LNCAP (cell line): ENCODE measurements around the gene CRTC1.
A peak's percentile ranks its signal among the peaks of the same experiment; 100 is the strongest.

ENCODE experiments used
- TF ChIP-seq, protein P1 (sequence below): fragments of 450-650 bp; IDR thresholded peaks from 2 replicates; pipeline ENCODE4 v1.5.1; 2017; ENCODE audit warnings: mild to moderate bottlenecking

The CRTC1 gene

DNA sequence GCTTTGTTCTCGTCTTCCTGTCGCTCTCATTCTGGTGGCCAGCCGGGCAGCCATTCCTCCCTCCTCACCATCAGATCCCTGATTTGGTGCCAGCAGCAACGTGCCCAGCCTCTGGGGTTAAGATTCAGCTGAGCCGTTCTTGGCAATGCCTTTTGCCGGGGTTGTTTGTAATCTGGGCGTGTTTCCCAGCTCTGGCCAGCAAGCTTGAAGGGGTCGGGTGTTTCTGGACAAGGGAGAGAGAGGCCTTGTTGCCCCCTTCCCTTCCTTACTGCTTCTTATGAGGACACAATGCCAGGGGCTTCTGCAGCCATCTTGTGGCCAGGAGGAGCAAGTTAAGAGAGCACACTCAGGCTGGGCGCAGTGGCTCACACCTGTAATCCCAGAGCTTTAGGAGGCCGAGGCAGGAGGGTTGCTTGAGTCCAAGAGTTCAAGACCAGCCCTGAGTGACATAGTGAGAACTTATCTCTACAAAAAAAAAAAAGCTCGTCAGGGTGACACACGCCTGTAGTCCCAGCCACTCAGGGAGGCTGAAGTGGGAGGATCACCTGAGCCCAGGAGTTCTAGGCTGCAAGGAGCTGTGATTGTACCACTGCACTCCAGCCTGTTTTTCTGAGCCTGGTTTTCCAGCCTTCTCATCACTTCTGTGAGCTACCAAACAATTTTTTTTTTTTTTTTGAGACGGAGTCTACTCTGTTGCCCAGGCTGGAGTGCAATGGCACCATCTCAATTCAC, 10.7 kb upstream of the CRTC1 start:
- TF ChIP-seq, protein P1, sequence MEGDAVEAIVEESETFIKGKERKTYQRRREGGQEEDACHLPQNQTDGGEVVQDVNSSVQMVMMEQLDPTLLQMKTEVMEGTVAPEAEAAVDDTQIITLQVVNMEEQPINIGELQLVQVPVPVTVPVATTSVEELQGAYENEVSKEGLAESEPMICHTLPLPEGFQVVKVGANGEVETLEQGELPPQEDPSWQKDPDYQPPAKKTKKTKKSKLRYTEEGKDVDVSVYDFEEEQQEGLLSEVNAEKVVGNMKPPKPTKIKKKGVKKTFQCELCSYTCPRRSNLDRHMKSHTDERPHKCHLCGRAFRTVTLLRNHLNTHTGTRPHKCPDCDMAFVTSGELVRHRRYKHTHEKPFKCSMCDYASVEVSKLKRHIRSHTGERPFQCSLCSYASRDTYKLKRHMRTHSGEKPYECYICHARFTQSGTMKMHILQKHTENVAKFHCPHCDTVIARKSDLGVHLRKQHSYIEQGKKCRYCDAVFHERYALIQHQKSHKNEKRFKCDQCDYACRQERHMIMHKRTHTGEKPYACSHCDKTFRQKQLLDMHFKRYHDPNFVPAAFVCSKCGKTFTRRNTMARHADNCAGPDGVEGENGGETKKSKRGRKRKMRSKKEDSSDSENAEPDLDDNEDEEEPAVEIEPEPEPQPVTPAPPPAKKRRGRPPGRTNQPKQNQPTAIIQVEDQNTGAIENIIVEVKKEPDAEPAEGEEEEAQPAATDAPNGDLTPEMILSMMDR, result peak; percentile 17; the same call in 1 of the 2 replicates

DNA sequence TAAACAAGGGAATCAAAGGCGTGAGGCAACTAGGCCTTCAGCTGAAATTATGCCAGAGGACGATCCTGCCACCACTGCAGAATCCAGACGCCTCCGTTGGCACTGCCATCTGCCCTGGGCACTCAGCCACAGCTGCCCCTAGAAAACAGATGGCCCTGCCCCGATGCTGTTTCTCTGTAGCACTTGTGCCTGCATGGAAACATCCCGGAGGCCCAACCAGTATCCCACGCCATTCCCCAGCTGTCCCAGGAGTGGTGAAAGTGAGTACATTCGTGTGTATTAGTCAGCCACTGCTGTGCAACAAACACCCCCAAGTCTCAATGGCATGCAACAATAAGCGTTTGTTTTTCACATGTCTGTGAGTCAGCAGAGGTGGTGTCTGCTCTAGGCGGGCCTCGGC, 8.9 kb upstream of the CRTC1 start:
- TF ChIP-seq, protein P1, result no peak

DNA sequence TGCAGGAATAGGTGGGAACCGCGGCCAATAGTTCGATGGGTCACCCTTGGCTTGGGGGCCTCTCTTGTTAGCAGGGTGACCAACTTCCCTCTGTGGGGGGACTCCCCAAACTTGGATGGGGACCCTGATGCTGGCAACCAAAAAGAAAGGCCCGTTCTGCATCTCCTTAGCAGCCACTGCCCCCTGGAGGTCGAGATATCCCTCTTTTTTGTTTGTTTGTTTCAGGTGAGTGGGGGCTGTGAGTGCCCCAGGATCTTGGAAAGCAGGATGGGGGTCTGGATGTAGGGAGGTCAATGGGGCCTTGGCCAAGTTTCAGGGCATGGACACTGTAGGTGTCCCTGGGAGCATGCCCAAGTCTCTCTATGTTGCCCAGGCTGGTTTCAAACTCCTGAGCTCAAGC, 7.7 kb upstream of the CRTC1 start:
- TF ChIP-seq, protein P1, result peak; percentile 16; the same call in 1 of the 2 replicates

DNA sequence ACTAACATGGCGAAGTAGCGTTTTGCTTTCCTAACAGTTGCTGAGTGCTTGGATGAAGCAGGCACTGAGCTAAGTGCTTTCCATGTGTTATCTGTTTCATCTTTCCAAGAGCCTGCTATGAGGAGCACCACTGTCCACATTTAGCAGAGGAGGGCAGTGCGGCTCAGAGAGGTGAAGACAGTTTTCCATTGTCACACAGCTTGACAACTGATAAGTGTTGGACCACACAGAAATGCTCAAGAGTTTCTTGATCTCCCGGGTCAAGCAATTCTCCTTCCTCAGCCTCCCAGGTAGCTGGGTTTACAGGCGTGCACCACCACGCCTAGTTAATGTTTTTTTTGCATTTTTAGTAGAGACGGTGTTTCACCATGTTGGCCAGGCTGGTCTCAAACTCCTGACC, 6.8 kb upstream of the CRTC1 start:
- TF ChIP-seq, protein P1, result no peak

DNA sequence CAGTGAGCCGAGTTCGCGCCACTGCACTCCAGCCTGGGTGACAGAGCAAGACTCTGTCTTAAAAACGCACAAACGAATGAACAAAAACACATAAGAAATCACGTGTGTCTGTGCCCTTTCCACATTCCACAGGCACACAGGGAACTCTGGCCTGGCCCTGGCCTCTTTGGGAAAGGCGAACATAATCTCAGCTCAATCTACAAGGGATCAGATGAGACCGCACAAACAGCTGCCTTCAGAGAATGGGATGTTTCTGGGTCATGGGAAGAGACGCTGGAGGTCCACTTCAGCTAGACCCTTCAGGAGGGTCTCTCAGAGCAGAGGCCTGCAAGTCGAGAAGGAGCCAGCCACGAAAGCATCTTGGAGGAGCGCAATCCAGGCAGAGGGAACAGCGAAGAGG, 6.3 kb upstream of the CRTC1 start:
- TF ChIP-seq, protein P1, result no peak

DNA sequence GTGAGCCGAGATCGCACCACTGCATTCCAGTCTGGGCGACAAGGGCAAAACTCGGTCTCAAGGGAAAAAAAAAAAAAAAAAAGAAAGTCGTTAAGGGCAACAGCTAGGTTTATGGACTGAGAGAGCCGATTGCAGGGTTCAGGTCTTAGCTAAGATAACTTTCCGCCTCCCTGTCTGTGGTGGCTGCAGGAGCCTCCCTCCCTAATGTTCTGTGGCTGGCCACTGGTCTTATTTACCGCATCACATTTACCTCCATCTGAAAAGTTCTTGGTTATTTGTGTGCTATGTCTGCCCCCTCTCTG, 722 bp upstream of the CRTC1 start:
- TF ChIP-seq, protein P1, result no peak

DNA sequence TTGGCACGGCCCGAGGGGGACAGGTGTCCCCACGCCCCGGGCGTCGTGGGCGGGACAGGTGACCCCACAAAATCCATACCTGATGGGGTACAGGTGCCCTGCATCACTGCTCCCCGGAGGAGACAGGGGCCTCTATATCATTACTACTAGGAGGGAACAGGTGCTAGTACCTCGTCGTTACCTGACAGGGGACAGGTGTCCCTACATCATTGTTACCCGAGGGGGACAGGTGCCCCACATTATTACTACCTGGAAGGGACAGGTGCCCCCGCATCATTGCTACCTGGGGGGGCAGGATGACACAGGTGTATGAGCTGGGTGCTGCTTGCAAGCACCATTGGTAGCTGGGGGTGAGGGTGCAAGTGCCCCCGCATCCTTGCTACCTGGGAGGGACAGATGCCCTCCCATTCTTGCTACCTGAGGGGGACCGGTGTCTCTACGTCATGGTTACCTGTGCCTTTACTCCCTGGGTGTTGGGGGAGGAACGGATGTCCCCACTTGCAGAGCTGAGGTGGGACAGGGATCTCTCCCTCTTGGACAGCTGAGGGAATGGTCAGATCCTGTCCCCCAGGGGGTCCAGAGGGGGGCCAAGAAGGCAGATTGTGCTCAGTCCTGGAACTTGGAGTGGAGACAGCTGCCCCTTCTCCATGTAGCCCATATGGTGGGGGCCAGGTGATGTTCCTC, 620 bp downstream of the CRTC1 start:
- TF ChIP-seq, protein P1, result no peak

DNA sequence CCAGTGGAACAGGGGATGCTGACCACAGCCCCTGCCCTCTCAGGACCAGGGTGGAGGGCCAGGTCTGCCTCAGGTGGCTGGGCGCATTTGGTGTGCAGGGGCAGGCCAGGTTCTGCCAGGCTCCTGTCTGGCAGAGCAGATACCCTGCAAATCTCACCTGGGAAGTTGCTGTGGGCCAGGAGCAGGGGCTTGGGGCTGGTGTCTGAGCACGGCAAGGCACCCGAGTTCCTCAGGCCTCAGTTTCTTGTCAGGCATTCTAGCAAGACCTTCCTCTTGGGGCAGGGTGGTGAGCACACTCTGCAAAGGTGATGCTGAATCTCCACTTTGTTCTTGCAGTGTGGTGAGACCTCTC, 1.1 kb downstream of the CRTC1 start:
- TF ChIP-seq, protein P1, result no peak
